Measurements from ENCODE around the gene ACTR1A.

GRCh38 chr10:102457591-102458150, 44.8 kb downstream of the ACTR1A start:
- TF ChIP-seq CTCF (IDR thresholded peaks at IDR 0.05 in 8 of 11, conservative IDR thresholded peaks at IDR 0.05 in 3 of 11): no peak
- peak in 1 of 3 donors; percentile 22 for TF ChIP-seq POLR2AphosphoS5 (IDR thresholded peaks at IDR 0.05)
- no peak for TF ChIP-seq POLR2A (IDR thresholded peaks at IDR 0.05)

Data from spleen (tissue), 7 donors.